Trophoblast cell (in vitro differentiated cells and primary cell): ENCODE measurements around the gene GRID1.

Experiments used
- DNase-seq, 2 donors: peaks; one replicate each; pipeline ENCODE4 v3.0.0-alpha.2; 2016
- H2AFZ ChIP-seq: 2 replicates; pipeline ENCODE4 v1.6.1; 2013; ENCODE audit warnings: low read length, moderate library complexity, mild to moderate bottlenecking; ENCODE audit not compliant: insufficient read depth, poor library complexity
- H2AK5ac ChIP-seq: 2 replicates; pipeline ENCODE4 v1.6.1; 2013; ENCODE audit warnings: mild to moderate bottlenecking, low read length
- H2BK120ac ChIP-seq: 2 replicates; pipeline ENCODE4 v1.6.1; 2013; ENCODE audit warnings: low read length, mild to moderate bottlenecking, moderate library complexity; ENCODE audit not compliant: insufficient read depth, poor library complexity
- H2BK12ac ChIP-seq: 2 replicates; pipeline ENCODE4 v1.6.1; 2013; ENCODE audit warnings: mild to moderate bottlenecking, low read length, moderate library complexity
- H2BK5ac ChIP-seq: 2 replicates; pipeline ENCODE4 v1.6.1; 2013; ENCODE audit warnings: low read length, low read depth, moderate library complexity, mild to moderate bottlenecking; ENCODE audit not compliant: poor library complexity
- H3K14ac ChIP-seq: 2 replicates; pipeline ENCODE4 v1.6.1; 2013; ENCODE audit warnings: mild to moderate bottlenecking, low read length
- H3K18ac ChIP-seq: 2 replicates; pipeline ENCODE4 v1.6.1; 2013; ENCODE audit warnings: mild to moderate bottlenecking, low read length
- H3K23ac ChIP-seq: 2 replicates; pipeline ENCODE4 v1.6.1; 2013; ENCODE audit warnings: low read length
- H3K27ac ChIP-seq: 2 replicates; pipeline ENCODE4 v1.5.1; 2013; ENCODE audit warnings: low read depth, mild to moderate bottlenecking, inconsistent platforms, low read length, moderate library complexity
- H3K27me3 ChIP-seq: 2 replicates; pipeline ENCODE4 v1.6.1; 2013; ENCODE audit warnings: inconsistent platforms, mild to moderate bottlenecking, low read length, moderate library complexity; ENCODE audit not compliant: insufficient read depth
- H3K36me3 ChIP-seq, 2 experiments: 1 replicate in 1 of 2; 2 replicates in 1 of 2; pipeline ENCODE4 v1.6.1; 2013; ENCODE audit warnings: low read length in 2 of 2, mild to moderate bottlenecking in 2 of 2, moderate library complexity in 1 of 2; ENCODE audit not compliant: insufficient read depth in 2 of 2, control insufficient read depth in 1 of 2
- H3K4ac ChIP-seq: 2 replicates; pipeline ENCODE4 v1.6.1; 2013; ENCODE audit warnings: low read depth, mild to moderate bottlenecking, low read length, moderate library complexity
- H3K4me1 ChIP-seq, 2 experiments: 1 replicate in 1 of 2; 2 replicates in 1 of 2; pipeline ENCODE4 v1.6.1; 2013; ENCODE audit warnings: low read length in 2 of 2, mild to moderate bottlenecking in 2 of 2, moderate library complexity in 1 of 2; ENCODE audit not compliant: insufficient read depth in 2 of 2, control insufficient read depth in 1 of 2
- H3K4me2 ChIP-seq: 2 replicates; pipeline ENCODE4 v1.6.1; 2013; ENCODE audit warnings: inconsistent platforms, mild to moderate bottlenecking, low read length, moderate library complexity
- H3K4me3 ChIP-seq: 2 replicates; pipeline ENCODE4 v1.5.1; 2013; ENCODE audit warnings: mild to moderate bottlenecking, low read depth, low read length, inconsistent platforms
- H3K79me1 ChIP-seq: one replicate; pipeline ENCODE4 v1.6.1; 2013; ENCODE audit warnings: low read length
- H3K79me2 ChIP-seq: 2 replicates; pipeline ENCODE4 v1.6.1; 2013; ENCODE audit warnings: low read length, mild to moderate bottlenecking; ENCODE audit not compliant: control insufficient read depth, insufficient read depth, poor library complexity
- H3K9ac ChIP-seq: 2 replicates; pipeline ENCODE4 v1.6.1; 2013; ENCODE audit warnings: mild to moderate bottlenecking, low read length
- H3K9me3 ChIP-seq: 2 replicates; pipeline ENCODE4 v1.6.1; 2013; ENCODE audit warnings: low read depth, mild to moderate bottlenecking, control low read depth, inconsistent platforms, low read length; ENCODE audit not compliant: insufficient read depth
- H4K12ac ChIP-seq: 2 replicates; pipeline ENCODE4 v1.6.1; 2013; ENCODE audit warnings: low read depth, mild to moderate bottlenecking, low read length, moderate library complexity
- H4K8ac ChIP-seq: 2 replicates; pipeline ENCODE4 v1.6.1; 2013; ENCODE audit warnings: low read depth, mild to moderate bottlenecking, low read length, moderate library complexity
- H4K91ac ChIP-seq: one replicate; pipeline ENCODE4 v1.6.1; 2013; ENCODE audit warnings: low read depth, mild to moderate bottlenecking, low read length, moderate library complexity
- WGBS: extraction: QIAGEN DNeasy Blood & Tissue Kit; methylation state at CpG from one replicate; pipeline ENCODE4 v1.1.7; 2013; ENCODE audit warnings: missing lambda C conversion rate; ENCODE audit not compliant: insufficient read length, insufficient coverage; ENCODE audit errors: extremely low coverage; 5-methylcytosine and 5-hydroxymethylcytosine counted together

The GRID1 gene

GRCh38 chr10:86218160-86218559 lies 148.4 kb downstream of the GRID1 start:
- H2BK120ac ChIP-seq = no peak overlapping the region
- no CpG with 5 or more reads among the region's 4 CpGs for WGBS
- no peaks in the 10 kb centered on the region for H3K4me1 ChIP-seq
- H4K91ac ChIP-seq = no peak overlapping the region
- peaks cover 2% of the 10 kb centered on the region for H3K9me3 ChIP-seq
- no peak overlapping the region for H3K9ac ChIP-seq
- H2BK5ac ChIP-seq = no peak overlapping the region
- H2AK5ac ChIP-seq = no peak overlapping the region
- H4K12ac ChIP-seq = no peak overlapping the region
- no peak overlapping the region for H4K8ac ChIP-seq
- H3K4me3 ChIP-seq = no peak overlapping the region
- no peak overlapping the region for H3K4ac ChIP-seq
- no peaks in the 10 kb centered on the region for H3K27me3 ChIP-seq
- no peak overlapping the region for H3K14ac ChIP-seq
- H2AFZ ChIP-seq = no peak overlapping the region
- H3K18ac ChIP-seq = no peak overlapping the region
- H3K27ac ChIP-seq = no peak overlapping the region
- H3K36me3 ChIP-seq = no peaks in the 10 kb centered on the region
- H3K79me1 ChIP-seq = no peaks in the 10 kb centered on the region
- H3K79me2 ChIP-seq = no peaks in the 10 kb centered on the region
- DNase-seq = no peak
- H2BK12ac ChIP-seq = no peak overlapping the region
- no peak overlapping the region for H3K4me2 ChIP-seq
- H3K23ac ChIP-seq = no peak overlapping the region

- H4K8ac ChIP-seq = no peak overlapping the region
- H3K27me3 ChIP-seq = no peaks in the 10 kb centered on the region
- H3K18ac ChIP-seq = no peak overlapping the region
- no peak overlapping the region for H4K12ac ChIP-seq
- no peak overlapping the region for H2BK120ac ChIP-seq
- H3K4me1 ChIP-seq = no peaks in the 10 kb centered on the region
- H3K9ac ChIP-seq = no peak overlapping the region
- H3K79me1 ChIP-seq = no peaks in the 10 kb centered on the region
- H3K27ac ChIP-seq = no peak overlapping the region
- no peak overlapping the region for H3K4me2 ChIP-seq
- no peak overlapping the region for H2AK5ac ChIP-seq
- no peak overlapping the region for H3K14ac ChIP-seq
- H3K4me3 ChIP-seq = no peak overlapping the region
- no CpG with 5 or more reads among the region's 10 CpGs for WGBS
- no peaks in the 10 kb centered on the region for H3K79me2 ChIP-seq
- peaks cover 2% of the 10 kb centered on the region for H3K9me3 ChIP-seq
- no peak overlapping the region for H2BK12ac ChIP-seq
- H3K4ac ChIP-seq = no peak overlapping the region
- no peak for DNase-seq
- no peaks in the 10 kb centered on the region for H3K36me3 ChIP-seq
- no peak overlapping the region for H4K91ac ChIP-seq
- H2AFZ ChIP-seq = no peak overlapping the region
- no peak overlapping the region for H3K23ac ChIP-seq
- H2BK5ac ChIP-seq = no peak overlapping the region
These were observed 149.1 kb downstream of the GRID1 start for GRCh38 chr10:86217371-86218080.

- Histone ChIP-seq H2BK5ac (no peak overlapping the region), H2AK5ac (no peak overlapping the region)
- no CpG with 5 or more reads among the region's 1 CpG for WGBS
These were observed 149.7 kb downstream of the GRID1 start for GRCh38 chr10:86216886-86217285.

GRCh38 chr10:86215712-86216111 lies 150.9 kb downstream of the GRID1 start:
- no CpG with 5 or more reads among the region's 5 CpGs for WGBS
- Histone ChIP-seq H2AK5ac (no peak overlapping the region), H3K4ac (no peak overlapping the region)

More at GRCh38 chr10:86216886-86217285, 149.7 kb downstream of the GRID1 start:
- Histone ChIP-seq H3K4me3 (no peak overlapping the region), H3K9ac (no peak overlapping the region), H3K9me3 (peaks cover 2% of the 10 kb centered on the region), H2BK12ac (no peak overlapping the region), H3K36me3 (no peaks in the 10 kb centered on the region), H4K8ac (no peak overlapping the region), H2AFZ (no peak overlapping the region), H3K27me3 (no peaks in the 10 kb centered on the region), H3K27ac (no peak overlapping the region), H4K12ac (no peak overlapping the region), H3K4me1 (no peaks in the 10 kb centered on the region), H3K23ac (no peak overlapping the region), H3K4ac (no peak overlapping the region), H3K18ac (no peak overlapping the region), H3K79me2 (no peaks in the 10 kb centered on the region), H4K91ac (no peak overlapping the region), H3K14ac (no peak overlapping the region), H3K4me2 (no peak overlapping the region), H2BK120ac (no peak overlapping the region), H3K79me1 (no peaks in the 10 kb centered on the region)
- no peak for DNase-seq

More at GRCh38 chr10:86215712-86216111, 150.9 kb downstream of the GRID1 start:
- no peaks in the 10 kb centered on the region for H3K27me3 ChIP-seq
- H4K12ac ChIP-seq = no peak overlapping the region
- H2BK120ac ChIP-seq = no peak overlapping the region
- H2BK5ac ChIP-seq = no peak overlapping the region
- no peak overlapping the region for H3K14ac ChIP-seq
- H3K4me1 ChIP-seq = no peaks in the 10 kb centered on the region
- H3K9me3 ChIP-seq = peaks cover 2% of the 10 kb centered on the region
- no peak overlapping the region for H3K9ac ChIP-seq
- H3K4me2 ChIP-seq = no peak overlapping the region
- H3K18ac ChIP-seq = no peak overlapping the region
- H2AFZ ChIP-seq = no peak overlapping the region
- H3K36me3 ChIP-seq = no peaks in the 10 kb centered on the region
- no peak overlapping the region for H3K4me3 ChIP-seq
- H4K91ac ChIP-seq = no peak overlapping the region
- no peaks in the 10 kb centered on the region for H3K79me1 ChIP-seq
- H3K79me2 ChIP-seq = no peaks in the 10 kb centered on the region
- no peak overlapping the region for H2BK12ac ChIP-seq
- no peak overlapping the region for H4K8ac ChIP-seq
- no peak for DNase-seq
- no peak overlapping the region for H3K23ac ChIP-seq
- H3K27ac ChIP-seq = no peak overlapping the region
